Stimulated activated CD8-positive, alpha-beta memory T cell treated with anti-CD3 and anti-CD28 coated beads, Interleukin-4, amount 100 ng/mL, for 1 hour (primary cell): ENCODE data around the gene CDKN1A.

ENCODE experiments used
- DNase-seq, 2 donors: peaks; one replicate each; pipeline ENCODE4 v3.0.0-alpha.2; 2020; ENCODE audit warnings: low read depth in 2 of 2, low spot score in 1 of 2

CDKN1A gene

GRCh38 chr6:36655085-36655724, 23.3 kb upstream of the CDKN1A start:
- DNase-seq: no peak

GRCh38 chr6:36656441-36656840, 22.1 kb upstream of the CDKN1A start:
- DNase-seq: no peak

DNA sequence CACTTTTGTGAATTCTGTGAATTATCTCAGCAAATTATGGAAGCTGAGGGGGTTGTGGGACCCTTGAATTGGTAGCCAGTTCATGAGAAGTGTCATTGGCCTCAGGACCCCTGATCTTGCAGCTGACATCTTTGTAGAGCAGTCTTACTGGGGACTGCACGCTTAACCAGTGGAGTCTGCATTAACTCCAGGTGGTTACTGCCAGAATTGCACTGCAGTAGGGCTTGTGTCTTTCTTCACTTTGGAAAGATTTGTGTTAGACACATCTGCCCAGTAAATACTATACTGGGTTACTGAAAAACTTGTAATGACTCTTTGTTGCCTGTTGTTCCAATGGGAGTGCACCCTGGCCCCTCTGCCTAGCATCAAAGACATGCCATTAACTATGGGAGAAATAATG, 21.2 kb upstream of the CDKN1A start:
- no peak for DNase-seq

GRCh38 chr6:36657942-36658544, 20.5 kb upstream of the CDKN1A start:
- no peak for DNase-seq

- no peak for DNase-seq
Observed at GRCh38 chr6:36659271-36659670, 19.2 kb upstream of the CDKN1A start.

- no peak for DNase-seq
Observed at GRCh38 chr6:36660771-36661471, 17.6 kb upstream of the CDKN1A start.

GRCh38 chr6:36662380-36662779, 16.1 kb upstream of the CDKN1A start:
- DNase-seq: no peak

- DNase-seq: no peak
Observed at GRCh38 chr6:36662827-36663256, 15.7 kb upstream of the CDKN1A start.

- no peak for DNase-seq
Observed at GRCh38 chr6:36663504-36664446, 14.7 kb upstream of the CDKN1A start.

DNA sequence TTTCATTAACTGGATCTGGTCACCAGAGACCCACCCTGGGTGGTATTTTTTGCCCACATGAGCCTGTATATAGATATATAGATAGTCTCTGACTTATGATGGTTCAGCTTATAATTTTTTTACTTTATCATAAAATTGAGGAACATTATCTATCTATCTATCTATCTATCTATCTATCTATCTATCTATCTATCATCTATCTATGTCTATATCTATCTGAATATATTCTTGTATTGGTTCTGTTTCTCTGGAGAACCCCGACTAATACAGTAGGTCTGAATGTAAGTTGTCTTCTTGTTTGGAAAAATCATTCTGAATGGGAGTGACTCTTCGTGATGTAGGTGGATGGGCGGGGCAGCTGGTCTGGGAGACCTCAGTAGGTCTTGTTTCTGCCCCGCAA, 13.3 kb upstream of the CDKN1A start:
- DNase-seq: no peak

GRCh38 chr6:36666287-36666686, 12.2 kb upstream of the CDKN1A start:
- no peak for DNase-seq

DNA sequence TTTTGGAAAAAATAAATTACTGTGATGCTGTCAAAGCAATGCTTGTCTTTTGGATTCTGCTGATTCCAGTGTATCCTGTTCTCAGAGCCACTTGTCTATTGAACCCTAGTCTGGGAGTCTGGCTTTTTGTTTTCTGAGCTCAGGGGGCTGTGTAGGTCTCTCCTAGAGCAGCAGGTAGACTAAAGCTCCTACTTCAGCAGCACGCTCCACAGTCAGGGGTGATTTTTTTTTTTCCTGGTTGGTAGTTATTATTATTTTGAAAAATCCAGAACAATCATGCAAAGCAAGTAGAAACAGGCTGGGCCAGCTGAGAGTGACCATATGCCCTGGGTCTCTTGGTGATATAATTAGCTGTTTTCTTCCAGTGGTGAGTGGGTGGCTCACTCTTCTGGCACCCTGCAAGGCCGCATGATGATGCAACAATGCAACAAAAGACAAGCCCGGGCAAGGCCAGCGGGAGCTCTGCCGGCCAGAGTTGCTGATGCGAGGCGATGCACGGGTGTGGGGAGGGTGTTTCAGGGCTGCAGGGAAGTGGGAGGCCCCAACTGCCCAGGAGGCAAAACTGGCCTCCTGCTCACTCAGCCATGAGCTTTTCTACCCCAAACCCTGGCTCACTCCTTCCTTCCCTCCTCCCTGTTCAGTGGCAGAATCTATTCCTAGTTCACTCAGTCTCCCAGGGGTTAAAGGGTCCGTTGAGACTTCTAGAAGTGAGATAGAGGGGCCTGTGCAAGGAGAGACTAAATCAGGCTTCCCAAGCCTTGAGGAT, 11.5 kb upstream of the CDKN1A start:
- no peak for DNase-seq

GRCh38 chr6:36668591-36668990, 9.9 kb upstream of the CDKN1A start:
- DNase-seq: no peak

DNA sequence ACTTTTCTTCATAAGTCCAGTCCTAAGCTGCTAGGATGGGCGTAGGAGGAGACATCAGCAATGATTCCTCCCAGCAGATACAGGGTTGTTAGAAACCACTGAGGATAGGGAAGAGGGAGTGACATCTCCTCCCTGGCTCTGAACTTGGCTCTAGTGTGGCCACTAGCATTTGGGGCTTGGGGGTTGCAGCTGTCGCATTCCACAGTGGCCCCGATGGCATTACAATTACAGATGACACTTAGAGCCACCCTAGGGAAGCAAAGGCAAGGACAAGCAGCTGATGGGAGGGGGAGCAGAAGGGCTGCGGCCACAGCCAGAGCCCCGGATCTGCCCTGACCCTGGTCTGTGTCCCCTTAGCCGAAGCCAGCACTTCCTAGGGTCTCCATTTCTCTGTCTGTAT, 9.5 kb upstream of the CDKN1A start:
- no peak for DNase-seq

GRCh38 chr6:36670271-36670670, 8.2 kb upstream of the CDKN1A start:
- no peak for DNase-seq

- DNase-seq: no peak
Observed at GRCh38 chr6:36671687-36672375, 6.7 kb upstream of the CDKN1A start.

GRCh38 chr6:36673882-36674281, 4.6 kb upstream of the CDKN1A start:
- no peak for DNase-seq

DNA sequence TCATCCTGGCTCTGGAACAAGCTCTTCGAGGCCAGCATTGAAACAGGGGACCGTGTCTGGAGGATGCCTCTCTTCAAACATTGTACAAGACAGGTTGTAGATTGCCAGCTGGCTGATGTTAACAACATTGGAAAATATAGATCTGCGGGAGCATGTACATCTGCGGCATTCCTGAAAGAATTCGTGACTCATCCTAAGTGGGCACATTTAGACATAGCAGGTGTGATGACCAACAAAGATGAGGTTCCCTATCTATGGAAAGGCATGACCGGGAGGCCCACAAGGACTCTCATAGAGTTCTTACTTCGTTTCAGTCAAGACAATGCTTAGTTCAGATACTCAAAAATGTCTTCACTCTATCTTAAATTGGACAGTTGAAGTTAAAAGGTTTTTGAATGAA, 3.6 kb upstream of the CDKN1A start:
- no peak for DNase-seq

DNA sequence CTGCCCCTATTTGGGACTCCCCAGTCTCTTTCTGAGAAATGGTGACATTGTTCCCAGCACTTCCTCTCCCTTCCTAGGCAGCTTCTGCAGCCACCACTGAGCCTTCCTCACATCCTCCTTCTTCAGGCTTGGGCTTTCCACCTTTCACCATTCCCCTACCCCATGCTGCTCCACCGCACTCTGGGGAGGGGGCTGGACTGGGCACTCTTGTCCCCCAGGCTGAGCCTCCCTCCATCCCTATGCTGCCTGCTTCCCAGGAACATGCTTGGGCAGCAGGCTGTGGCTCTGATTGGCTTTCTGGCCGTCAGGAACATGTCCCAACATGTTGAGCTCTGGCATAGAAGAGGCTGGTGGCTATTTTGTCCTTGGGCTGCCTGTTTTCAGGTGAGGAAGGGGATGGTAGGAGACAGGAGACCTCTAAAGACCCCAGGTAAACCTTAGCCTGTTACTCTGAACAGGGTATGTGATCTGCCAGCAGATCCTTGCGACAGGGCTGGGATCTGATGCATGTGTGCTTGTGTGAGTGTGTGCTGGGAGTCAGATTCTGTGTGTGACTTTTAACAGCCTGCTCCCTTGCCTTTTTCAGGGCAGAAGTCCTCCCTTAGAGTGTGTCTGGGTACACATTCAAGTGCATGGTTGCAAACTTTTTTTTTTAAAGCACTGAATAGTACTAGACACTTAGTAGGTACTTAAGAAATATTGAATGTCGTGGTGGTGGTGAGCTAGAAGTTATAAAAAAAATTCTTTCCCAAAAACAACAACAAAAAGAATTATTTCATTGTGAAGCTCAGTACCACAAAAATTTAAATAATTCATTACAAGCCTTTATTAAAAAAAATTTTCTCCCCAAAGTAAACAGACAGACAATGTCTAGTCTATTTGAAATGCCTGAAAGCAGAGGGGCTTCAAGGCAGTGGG, 2.1 kb upstream of the CDKN1A start:
- DNase-seq: no peak
